ENCODE data around the gene ATG12.
"Not testable (repeated sequence)": the region's sequence is repeated elsewhere in the genome, so short reads cannot be mapped to it uniquely, and the experiment has no call there.

Gene ATG12

DNA sequence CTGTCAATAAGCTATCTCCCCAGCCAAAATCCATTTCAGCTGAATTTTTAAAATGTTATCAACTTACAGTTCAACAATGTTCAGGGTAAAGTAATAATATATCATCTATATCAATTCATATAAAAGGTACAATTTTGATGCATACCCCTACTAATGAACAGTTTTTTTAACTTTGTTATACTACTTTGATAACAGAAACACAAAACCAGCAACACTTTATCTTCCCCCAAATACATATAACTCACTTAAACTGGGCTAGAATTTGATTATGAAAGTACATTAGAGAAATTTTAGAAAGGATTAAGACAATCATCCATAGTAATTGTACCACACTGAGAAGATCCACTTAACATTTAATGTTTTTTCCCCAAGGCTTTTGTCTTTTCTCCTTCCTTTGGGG lies 30.0 kb downstream of the ATG12 start:
- no peak overlapping the region for H3K27ac ChIP-seq
- no peak for TF ChIP-seq ZFX (IDR thresholded peaks at IDR 0.05)
- TF ChIP-seq, protein P1, sequence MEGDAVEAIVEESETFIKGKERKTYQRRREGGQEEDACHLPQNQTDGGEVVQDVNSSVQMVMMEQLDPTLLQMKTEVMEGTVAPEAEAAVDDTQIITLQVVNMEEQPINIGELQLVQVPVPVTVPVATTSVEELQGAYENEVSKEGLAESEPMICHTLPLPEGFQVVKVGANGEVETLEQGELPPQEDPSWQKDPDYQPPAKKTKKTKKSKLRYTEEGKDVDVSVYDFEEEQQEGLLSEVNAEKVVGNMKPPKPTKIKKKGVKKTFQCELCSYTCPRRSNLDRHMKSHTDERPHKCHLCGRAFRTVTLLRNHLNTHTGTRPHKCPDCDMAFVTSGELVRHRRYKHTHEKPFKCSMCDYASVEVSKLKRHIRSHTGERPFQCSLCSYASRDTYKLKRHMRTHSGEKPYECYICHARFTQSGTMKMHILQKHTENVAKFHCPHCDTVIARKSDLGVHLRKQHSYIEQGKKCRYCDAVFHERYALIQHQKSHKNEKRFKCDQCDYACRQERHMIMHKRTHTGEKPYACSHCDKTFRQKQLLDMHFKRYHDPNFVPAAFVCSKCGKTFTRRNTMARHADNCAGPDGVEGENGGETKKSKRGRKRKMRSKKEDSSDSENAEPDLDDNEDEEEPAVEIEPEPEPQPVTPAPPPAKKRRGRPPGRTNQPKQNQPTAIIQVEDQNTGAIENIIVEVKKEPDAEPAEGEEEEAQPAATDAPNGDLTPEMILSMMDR (conservative IDR thresholded peaks at IDR 0.05) = no peak

DNA sequence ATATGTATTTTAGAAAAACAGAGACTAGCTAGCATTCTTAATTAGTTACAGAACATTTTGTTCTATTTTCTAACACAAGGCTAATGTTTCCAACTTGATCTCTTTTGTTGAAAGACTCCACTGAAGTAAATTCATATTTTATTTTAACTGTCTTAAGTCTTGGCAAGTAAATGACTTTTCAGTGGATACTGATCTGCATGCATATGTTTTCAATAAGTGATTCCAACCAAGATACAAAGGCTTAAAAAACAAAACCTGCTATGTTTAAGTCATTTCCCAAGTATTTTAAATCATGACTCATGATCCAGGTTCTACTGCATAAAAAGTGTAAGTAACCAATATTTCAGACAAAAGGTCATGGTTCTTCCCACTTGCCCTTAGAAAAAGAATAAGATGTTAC lies 30.6 kb downstream of the ATG12 start:
- TF ChIP-seq, protein P1 (conservative IDR thresholded peaks at IDR 0.05) = no peak
- no peak for TF ChIP-seq ZFX (IDR thresholded peaks at IDR 0.05)
- no peak overlapping the region for H3K27ac ChIP-seq

DNA sequence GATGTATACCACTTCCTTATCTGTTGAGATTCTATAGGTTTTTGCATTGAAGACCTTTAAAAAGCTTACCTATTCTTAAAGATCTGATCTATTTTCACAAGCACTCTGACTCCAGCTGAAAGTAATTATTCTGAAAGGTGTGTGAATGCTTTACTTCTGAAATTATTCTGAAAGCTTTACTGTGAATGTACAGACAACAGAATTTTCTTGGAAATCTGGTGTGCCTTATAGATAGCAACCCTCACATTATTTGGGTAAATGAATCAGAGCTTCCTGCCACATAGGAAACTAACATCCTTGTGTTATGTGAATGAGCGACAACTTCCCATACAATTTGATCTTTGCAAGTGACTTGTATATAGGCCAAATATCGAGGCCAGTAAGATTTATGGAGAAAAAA lies 31.4 kb downstream of the ATG12 start:
- no peak overlapping the region for H3K27ac ChIP-seq
- TF ChIP-seq, protein P1 (conservative IDR thresholded peaks at IDR 0.05) = no peak
- no peak for TF ChIP-seq ZFX (IDR thresholded peaks at IDR 0.05)

DNA sequence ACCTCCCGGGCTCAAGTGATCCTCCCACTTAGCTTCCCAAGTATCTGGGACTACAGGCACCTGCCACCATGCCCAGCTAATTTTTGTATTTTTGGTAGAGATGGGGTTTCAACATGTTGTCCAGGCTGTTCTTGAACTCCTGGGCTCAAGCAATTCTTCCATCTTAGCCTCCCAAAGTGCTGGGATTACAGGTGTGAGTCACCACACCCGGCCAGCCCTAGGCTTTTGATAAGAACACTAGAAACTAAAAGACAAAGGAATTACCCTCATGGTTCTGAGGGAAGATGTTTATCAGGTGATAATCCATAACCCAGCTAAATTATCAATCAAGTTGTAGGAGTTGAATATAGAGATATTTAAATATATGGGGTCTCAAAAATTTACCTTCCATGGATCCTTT lies 33.3 kb downstream of the ATG12 start:
- not testable (repeated sequence) for H3K27ac ChIP-seq

DNA sequence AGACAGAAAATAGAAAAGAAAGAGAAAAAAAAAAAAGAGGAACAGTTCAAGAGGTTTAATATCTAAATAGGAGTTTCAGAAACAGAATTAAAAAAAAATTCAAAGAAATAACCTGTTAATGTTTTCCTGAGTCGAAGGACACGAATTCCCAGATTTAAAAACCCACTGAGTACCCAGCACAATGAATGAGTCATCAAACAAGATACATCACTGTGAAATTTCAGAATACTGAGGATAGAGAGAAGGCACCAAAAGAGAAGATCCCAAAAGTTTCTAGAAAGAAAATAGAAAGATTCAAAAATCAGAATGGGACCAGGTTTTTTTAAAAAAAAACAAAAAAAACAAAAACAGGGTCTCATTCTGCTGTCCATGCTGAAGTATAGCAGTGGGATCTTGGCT lies 33.7 kb downstream of the ATG12 start:
- TF ChIP-seq, protein P1 (conservative IDR thresholded peaks at IDR 0.05) = no peak
- TF ChIP-seq ZFX (IDR thresholded peaks at IDR 0.05) = no peak
- no peak overlapping the region for H3K27ac ChIP-seq

DNA sequence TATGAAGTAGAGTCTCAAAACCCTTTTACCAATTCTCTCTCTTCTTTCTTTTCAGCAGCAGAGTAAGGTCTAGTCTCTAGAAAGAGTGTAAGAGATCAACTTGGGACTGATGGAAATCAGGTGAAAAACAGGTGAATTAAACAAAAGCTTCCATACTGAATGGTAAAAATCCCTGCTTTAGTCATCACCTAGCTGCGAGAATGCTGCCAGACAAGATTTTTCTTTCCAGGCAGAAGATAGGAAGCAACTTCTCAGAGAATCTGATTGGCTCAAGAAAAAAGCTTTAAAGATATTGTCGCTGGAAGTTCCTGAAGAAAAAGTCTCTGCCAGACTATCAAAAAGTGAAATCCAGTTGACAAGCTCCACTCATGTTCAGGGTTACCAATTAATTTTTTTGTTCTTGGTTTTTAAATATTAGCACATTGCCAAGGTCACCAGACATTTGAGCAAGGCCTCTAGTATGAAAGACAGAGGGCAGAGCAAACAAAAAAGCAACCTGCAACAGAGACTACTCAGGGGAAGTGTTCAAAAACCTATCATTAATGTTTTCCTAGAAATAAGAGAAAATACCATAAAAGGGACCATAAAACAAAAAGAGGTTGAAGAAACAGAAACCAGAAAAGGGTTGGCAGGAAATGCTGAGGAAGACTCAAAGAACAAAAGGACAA lies 34.2 kb downstream of the ATG12 start:
- TF ChIP-seq, protein P1 (conservative IDR thresholded peaks at IDR 0.05) = no peak
- TF ChIP-seq ZFX (IDR thresholded peaks at IDR 0.05) = no peak
- H3K27ac ChIP-seq = no peak overlapping the region

DNA sequence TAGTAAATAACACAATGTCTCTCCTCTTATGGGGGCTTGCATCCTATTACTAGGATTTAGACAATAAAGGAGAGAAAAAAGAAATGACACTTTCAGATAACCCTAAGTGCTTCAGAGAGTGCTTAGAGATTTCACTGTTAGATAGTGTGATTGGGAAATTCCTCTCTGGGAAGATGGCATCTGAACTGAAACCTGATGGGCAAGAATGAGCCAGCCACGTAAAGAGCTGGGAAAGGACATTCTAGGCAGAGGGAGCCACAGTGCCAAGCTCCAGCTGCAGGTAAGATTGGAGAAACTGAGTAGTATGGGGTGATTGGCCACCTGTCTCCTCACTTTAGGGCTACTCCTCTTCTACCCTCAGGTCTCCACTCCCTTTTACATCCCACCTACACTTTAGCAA lies 39.4 kb downstream of the ATG12 start:
- H3K27ac ChIP-seq = no peak overlapping the region
- TF ChIP-seq, protein P1 (conservative IDR thresholded peaks at IDR 0.05) = no peak

DNA sequence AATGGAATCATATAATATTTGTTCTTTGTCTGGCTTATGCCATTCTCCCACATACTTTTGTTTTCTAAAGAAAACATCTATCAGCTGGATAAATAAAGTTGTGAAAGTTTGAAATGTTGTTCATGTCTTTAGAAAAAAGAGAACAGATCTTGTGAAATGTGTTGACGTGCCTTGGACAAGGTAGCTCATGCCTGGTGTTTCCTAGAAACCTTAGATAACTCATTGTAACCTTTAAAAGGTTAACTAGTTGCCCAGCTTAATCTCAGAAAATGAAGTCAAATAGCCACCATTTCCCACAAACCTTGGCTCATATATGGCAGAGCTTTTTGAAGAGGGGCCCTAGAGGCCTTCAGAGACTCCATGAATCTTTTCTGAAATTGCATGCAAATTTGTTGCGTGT lies 40.2 kb downstream of the ATG12 start:
- H3K27ac ChIP-seq = no peak overlapping the region
- TF ChIP-seq, protein P1 (conservative IDR thresholded peaks at IDR 0.05) = no peak
- TF ChIP-seq ZFX (IDR thresholded peaks at IDR 0.05) = no peak

Data from C4-2B (cell line).